GM12878 (cell line): ENCODE data around the gene ZNF48. TPM values are rescaled to one million over a fixed set of nuclear protein-coding genes. Genes with fewer than 3 reads are reported as not detected.

Experiments
- ATAC-seq: fragments of 200-7000 bp; cut with Tn5 transposase; 3 replicates; pipeline ENCODE4 v1.9.1; 2020; ENCODE audit warnings: mild to moderate bottlenecking, moderate library complexity
- BruUV-seq: library from RNA; stranded (reverse); fragments of 400-500 nt; replicated peaks from 2 replicates; lab custom pipeline; 2021; lab: Mats Ljungman, UMichigan
- CTCF ChIA-PET: fragments of 300-600 bp; sonication (Branson Sonifier 250); formaldehyde crosslinking; extraction: SDS; loops from one replicate; lab custom pipeline; 2021; ENCODE audit warnings: inconsistent platforms; lab: Yijun Ruan, JAX
- POLR2A ChIA-PET: fragments of 350-600 bp; formaldehyde crosslinking; extraction: SDS; loops from one replicate; lab custom pipeline; 2021; ENCODE audit warnings: inconsistent platforms; lab: Charles Lee
- RAD21 ChIA-PET: fragments of 300-600 bp; sonication (Branson Sonifier 250); formaldehyde crosslinking; loops from one replicate; lab custom pipeline; 2023; ENCODE audit warnings: antibody characterized with exemption; ENCODE audit not compliant: unreplicated experiment; lab: Charles Lee
- SMC1A ChIA-PET: fragments of 300-600 bp; sonication (Branson Sonifier 250); formaldehyde crosslinking; loops from one replicate; lab custom pipeline; 2023; ENCODE audit not compliant: unreplicated experiment, uncharacterized antibody; lab: Charles Lee
- DNase-seq: peaks from one replicate; pipeline ENCODE4 v3.0.0-alpha.2; 2011; ENCODE audit warnings: low read depth, low spot score
- FAIRE-seq: peaks from 3 replicates; lab custom pipeline; 2011; peaks lifted over from hg19 to GRCh38; lab: Jason Lieb, UNC
- H2AFZ ChIP-seq: 2 replicates; pipeline ENCODE4 v1.6.0; 2011; ENCODE audit warnings: low read depth, low read length, control low read depth; ENCODE audit not compliant: control insufficient read depth
- H3K27ac ChIP-seq: 2 replicates; pipeline ENCODE4 v1.5.1; 2011; ENCODE audit warnings: control low read depth; ENCODE audit not compliant: control insufficient read depth, insufficient read depth
- H3K27me3 ChIP-seq, 2 experiments: replicated peaks in 1 of 2; 2 replicates each; pipeline versions ENCODE4 v1.6.0 to v1.6.1; 2011; ENCODE audit warnings: low read length in 1 of 2; ENCODE audit not compliant: control insufficient read depth in 2 of 2, insufficient read depth in 2 of 2
- H3K36me3 ChIP-seq, 2 experiments: 2 replicates each; pipeline ENCODE4 v1.5.1; 2011; ENCODE audit warnings: low read length in 1 of 2; ENCODE audit not compliant: control insufficient read depth in 2 of 2, insufficient read depth in 2 of 2
- H3K4me1 ChIP-seq: 2 replicates; pipeline ENCODE4 v1.6.1; 2011; ENCODE audit warnings: mild to moderate bottlenecking, low read length, moderate library complexity, mixed read lengths; ENCODE audit not compliant: control insufficient read depth, insufficient read depth
- H3K4me2 ChIP-seq: 2 replicates; pipeline ENCODE4 v1.6.0; 2011; ENCODE audit warnings: control low read depth; ENCODE audit not compliant: control insufficient read depth, insufficient read depth
- H3K4me3 ChIP-seq: fragments of 200-600 bp; sonication (generic); 2 replicates; pipeline ENCODE4 v1.5.1; 2016
- H3K79me2 ChIP-seq: 2 replicates; pipeline ENCODE4 v1.6.0; 2011; ENCODE audit warnings: low read length; ENCODE audit not compliant: control insufficient read depth, insufficient read depth
- H3K9ac ChIP-seq: 2 replicates; pipeline ENCODE4 v1.8.0; 2011; ENCODE audit warnings: low read length, control low read depth, mixed read lengths; ENCODE audit not compliant: control insufficient read depth, insufficient read depth
- H3K9me3 ChIP-seq: replicated peaks from 3 replicates; pipeline ENCODE4 v1.5.1; 2011; ENCODE audit warnings: mild to moderate bottlenecking, low read length; ENCODE audit not compliant: control insufficient read depth, insufficient read depth
- H4K20me1 ChIP-seq: 2 replicates; pipeline ENCODE4 v1.6.0; 2011; ENCODE audit not compliant: control insufficient read depth, insufficient read depth
- CTCF ChIP-seq, 3 experiments: IDR thresholded peaks in 2 of 3; conservative IDR thresholded peaks in 1 of 3; 2 replicates each; pipeline ENCODE4 v1.5.1; 2011; ENCODE audit warnings: low read depth in 3 of 3, low read length in 3 of 3, mild to moderate bottlenecking in 3 of 3, control low read depth in 2 of 3, moderate library complexity in 2 of 3, inconsistent platforms in 1 of 3, mixed read lengths in 1 of 3; ENCODE audit not compliant: control insufficient read depth in 2 of 3, insufficient read depth in 1 of 3; ENCODE audit errors: extremely low read depth in 1 of 3
- NR2F1 ChIP-seq: fragments of 450-650 bp; conservative IDR thresholded peaks from 2 replicates; pipeline ENCODE4 v1.6.1; 2017; ENCODE audit warnings: mild to moderate bottlenecking
- WGBS: methylation state at CpG from one replicate; pipeline ENCODE4 v1.1.6; 2016; ENCODE audit warnings: low lambda C conversion rate; ENCODE audit not compliant: insufficient replicate concordance, insufficient coverage; ENCODE audit errors: missing lambda C conversion rate; 5-methylcytosine and 5-hydroxymethylcytosine counted together
- in situ Hi-C: fragments of 300-500 bp; cut with MboI; formaldehyde crosslinking; loops from 9 replicates; pipeline ENCODE4 v1.14.3; 2018; ENCODE audit warnings: mixed read lengths
- intact Hi-C: fragments of 100-400 bp; cut with micrococcal nuclease; formaldehyde crosslinking; loops from one replicate; pipeline ENCODE4 v1.14.2; 2022; ENCODE audit not compliant: unreplicated experiment
- polyA plus RNA-seq, 11 experiments: library from polyadenylated mRNA; depleted of rRNA in 4 of 11; unstranded in 6 of 11; stranded (reverse) in 5 of 11; fragments of >200 nt; fragmentation: Nextera tagmentation in 4 of 11; fragmentation: Illumina TruSeq in 1 of 11; extraction: Ambion mirVana in 4 of 11; extraction: Trizol in 1 of 11; gene quantifications; 1 replicate in 1 of 11; 2 replicates in 10 of 11; pipeline versions ENCODE4 v1.2.1 to v1.2.3, GENCODE V29; 2011 to 2016; ENCODE audit warnings: inconsistent platforms in 2 of 11, missing spikeins in 2 of 11, low read depth in 1 of 11
- total RNA-seq, 4 experiments: library from RNA; depleted of rRNA in 3 of 4; stranded (reverse); fragments of >200 nt in 3 of 4; fragmentation: Illumina TruSeq in 1 of 4; extraction: Trizol in 1 of 4; gene quantifications; 2 replicates each; pipeline versions ENCODE4 v1.2.1 to v1.2.3, GENCODE V29; 2013 to 2021

The ZNF48 gene
- total and polyA plus RNA-seq, 10 of the 15 experiments (the other 5 are each of a cell fraction or from before 2014, with no cell fraction given), result 0.14 to 12.0 (median 4.2) TPM

- TF ChIP-seq NR2F1, result no peak
- TF ChIP-seq CTCF (IDR thresholded peaks at IDR 0.05 in 2 of 3, conservative IDR thresholded peaks at IDR 0.05 in 1 of 3; ENCODE audit: control insufficient read depth in 2 of 3, extremely low read depth in 1 of 3, insufficient read depth in 1 of 3, low read depth in 3 of 3, low read length in 3 of 3), result 0 out of 6 replicates have a peak, but pooled peaks of 2 of the 3 experiments have one; percentile 7 to 23
- no peak overlapping the region for H2AFZ ChIP-seq
- H3K27me3 ChIP-seq, result no peaks in the 10 kb centered on the region
- RAD21 ChIA-PET, result interaction anchor here (0.6 to 4.3 kb wide), 2 partner anchors 17 to 907 kb away, joined by 3 to 33 read pairs; partner anchors contain the start of gene TBC1D10B
- CTCF ChIA-PET, result interaction anchor here (2.8 kb wide), 1 partner anchor 56 kb away, joined by 15 read pairs; the partner anchor contains the start of gene ZNF771
- H3K79me2 ChIP-seq, result peaks cover 18% of the 10 kb centered on the region
- intact Hi-C loops (loop anchor here (10.0 kb wide), 1 partner anchor 258 kb away; the partner anchor contains the start of genes TBX6 and YPEL3), in situ Hi-C loops (no loop called here)
- H4K20me1 ChIP-seq, result peaks cover 8% of the 10 kb centered on the region
- 81% methylated on average over 14 of the region's 14 CpGs for WGBS
- DNase-seq (no peak), FAIRE-seq (no peak), ATAC-seq (no peak)
- no TSS peak for BruUV-seq
- no peak overlapping the region for H3K4me2 ChIP-seq
- H3K4me1 ChIP-seq, result peaks cover 40% of the 10 kb centered on the region
- no peak overlapping the region for H3K4me3 ChIP-seq
- no peak overlapping the region for H3K27ac ChIP-seq
- H3K9me3 ChIP-seq, result no peaks in the 10 kb centered on the region
- SMC1A ChIA-PET, result no interaction called here
- H3K36me3 ChIP-seq, result peaks cover 3 to 9% of the 10 kb centered on the region in 2 experiments
- H3K9ac ChIP-seq, result no peak overlapping the region
- POLR2A ChIA-PET, result interaction anchor here (0.6 to 2.2 kb wide), 2 partner anchors 16 to 521 kb away, joined by 3 to 8 read pairs; no protein-coding TSS in a partner anchor
These were observed 42.5 kb upstream of the ZNF48 start for GRCh38 chr16:30352488-30353401.
